Type B pancreatic cell (in vitro differentiated cells): ENCODE data around the gene SYNM. TPM values are rescaled to one million over a fixed set of nuclear protein-coding genes. Genes with fewer than 3 reads are reported as not detected.

ENCODE experiments used
- DNase-seq: peaks from one replicate; pipeline ENCODE4 v3.0.0; 2021; ENCODE audit warnings: mixed read lengths; ENCODE audit not compliant: unreplicated experiment; ENCODE audit errors: extremely low spot score
- H3K27ac Mint-ChIP-seq: 2 replicates; pipeline ENCODE4 v1.8.0; 2021; ENCODE audit warnings: mild to moderate bottlenecking, mixed read lengths
- H3K27me3 Mint-ChIP-seq: 2 replicates; pipeline ENCODE4 v1.8.0; 2021; ENCODE audit warnings: mixed read lengths
- H3K36me3 Mint-ChIP-seq: 2 replicates; pipeline ENCODE4 v1.8.0; 2021; ENCODE audit warnings: mixed read lengths
- H3K4me1 Mint-ChIP-seq: one replicate; pipeline ENCODE4 v1.8.0; 2021; ENCODE audit warnings: mixed read lengths; ENCODE audit not compliant: unreplicated experiment
- H3K4me3 Mint-ChIP-seq: 2 replicates; pipeline ENCODE4 v1.8.0; 2021; ENCODE audit warnings: mild to moderate bottlenecking, mixed read lengths
- H3K9me3 Mint-ChIP-seq: 2 replicates; pipeline ENCODE4 v1.8.0; 2021; ENCODE audit warnings: mixed read lengths
- total RNA-seq: library from RNA; stranded (reverse); gene quantifications from 2 replicates; pipeline ENCODE4 v1.2.1, GENCODE V29; 2021; ENCODE audit warnings: low replicate concordance
- TF ChIP-seq, protein P1 (sequence below): fragments of 200-600 bp; sonication (generic); conservative IDR thresholded peaks from 2 replicates; pipeline ENCODE4 v1.5.0; 2021; ENCODE audit warnings: antibody characterized with exemption, mild to moderate bottlenecking

The SYNM gene
- total RNA-seq, 1 donor from 2014 or later: 4.1 TPM

- Mint-ChIP-seq H3K9me3 (peaks cover 4% of the 10 kb centered on the region), H3K27me3 (no peaks in the 10 kb centered on the region), H3K27ac (no peak overlapping the region), H3K4me3 (no peak overlapping the region), H3K36me3 (peaks cover 22% of the 10 kb centered on the region), H3K4me1 (peaks cover 20% of the 10 kb centered on the region)
- no peak for DNase-seq
- TF ChIP-seq, protein P1, sequence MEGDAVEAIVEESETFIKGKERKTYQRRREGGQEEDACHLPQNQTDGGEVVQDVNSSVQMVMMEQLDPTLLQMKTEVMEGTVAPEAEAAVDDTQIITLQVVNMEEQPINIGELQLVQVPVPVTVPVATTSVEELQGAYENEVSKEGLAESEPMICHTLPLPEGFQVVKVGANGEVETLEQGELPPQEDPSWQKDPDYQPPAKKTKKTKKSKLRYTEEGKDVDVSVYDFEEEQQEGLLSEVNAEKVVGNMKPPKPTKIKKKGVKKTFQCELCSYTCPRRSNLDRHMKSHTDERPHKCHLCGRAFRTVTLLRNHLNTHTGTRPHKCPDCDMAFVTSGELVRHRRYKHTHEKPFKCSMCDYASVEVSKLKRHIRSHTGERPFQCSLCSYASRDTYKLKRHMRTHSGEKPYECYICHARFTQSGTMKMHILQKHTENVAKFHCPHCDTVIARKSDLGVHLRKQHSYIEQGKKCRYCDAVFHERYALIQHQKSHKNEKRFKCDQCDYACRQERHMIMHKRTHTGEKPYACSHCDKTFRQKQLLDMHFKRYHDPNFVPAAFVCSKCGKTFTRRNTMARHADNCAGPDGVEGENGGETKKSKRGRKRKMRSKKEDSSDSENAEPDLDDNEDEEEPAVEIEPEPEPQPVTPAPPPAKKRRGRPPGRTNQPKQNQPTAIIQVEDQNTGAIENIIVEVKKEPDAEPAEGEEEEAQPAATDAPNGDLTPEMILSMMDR: no peak
Observed at GRCh38 chr15:99129644-99130043, 24.8 kb downstream of the SYNM start.

GRCh38 chr15:99130314-99130713 lies 25.4 kb downstream of the SYNM start:
- Mint-ChIP-seq H3K9me3 (peaks cover 4% of the 10 kb centered on the region), H3K4me3 (no peak overlapping the region), H3K4me1 (peaks cover 24% of the 10 kb centered on the region), H3K27ac (no peak overlapping the region), H3K36me3 (peaks cover 23% of the 10 kb centered on the region), H3K27me3 (no peaks in the 10 kb centered on the region)
- no peak for DNase-seq
- TF ChIP-seq, protein P1: no peak

DNA sequence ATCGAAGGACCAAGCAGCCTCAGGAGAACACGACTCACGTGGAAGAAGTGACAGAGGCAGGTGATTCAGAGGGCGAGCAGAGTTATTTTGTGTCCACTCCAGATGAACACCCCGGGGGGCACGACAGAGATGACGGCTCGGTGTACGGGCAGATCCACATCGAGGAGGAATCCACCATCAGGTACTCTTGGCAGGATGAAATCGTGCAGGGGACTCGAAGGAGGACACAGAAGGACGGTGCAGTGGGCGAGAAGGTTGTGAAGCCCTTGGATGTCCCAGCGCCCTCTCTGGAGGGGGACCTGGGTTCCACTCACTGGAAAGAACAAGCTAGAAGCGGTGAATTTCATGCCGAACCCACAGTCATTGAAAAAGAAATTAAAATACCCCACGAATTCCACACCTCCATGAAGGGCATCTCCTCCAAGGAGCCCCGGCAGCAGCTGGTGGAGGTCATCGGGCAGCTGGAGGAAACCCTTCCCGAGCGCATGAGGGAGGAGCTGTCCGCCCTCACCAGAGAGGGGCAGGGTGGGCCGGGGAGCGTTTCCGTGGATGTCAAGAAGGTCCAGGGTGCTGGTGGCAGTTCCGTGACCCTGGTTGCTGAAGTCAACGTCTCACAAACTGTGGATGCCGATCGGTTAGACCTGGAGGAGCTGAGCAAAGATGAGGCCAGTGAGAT lies 26.0 kb downstream of the SYNM start:
- TF ChIP-seq, protein P1: no peak
- Mint-ChIP-seq H3K27ac (no peak overlapping the region), H3K27me3 (no peaks in the 10 kb centered on the region), H3K36me3 (peaks cover 27% of the 10 kb centered on the region), H3K4me3 (no peak overlapping the region), H3K4me1 (peaks cover 27% of the 10 kb centered on the region), H3K9me3 (peaks cover 4% of the 10 kb centered on the region)
- no peak for DNase-seq

- TF ChIP-seq, protein P1: no peak
- peaks cover 4% of the 10 kb centered on the region for H3K9me3 Mint-ChIP-seq
Observed at GRCh38 chr15:99131441-99132023, 26.7 kb downstream of the SYNM start.

GRCh38 chr15:99132122-99132521 lies 27.2 kb downstream of the SYNM start:
- Mint-ChIP-seq H3K36me3 (peaks cover 30% of the 10 kb centered on the region), H3K4me1 (peaks cover 20% of the 10 kb centered on the region), H3K27me3 (no peaks in the 10 kb centered on the region), H3K4me3 (no peak overlapping the region), H3K27ac (no peak overlapping the region), H3K9me3 (peaks cover 4% of the 10 kb centered on the region)
- TF ChIP-seq, protein P1: no peak
- no peak for DNase-seq

More at GRCh38 chr15:99131441-99132023, 26.7 kb downstream of the SYNM start:
- peak; percentile 63 for DNase-seq
- Mint-ChIP-seq H3K4me3 (no peak overlapping the region), H3K27me3 (no peaks in the 10 kb centered on the region), H3K36me3 (peaks cover 29% of the 10 kb centered on the region), H3K27ac (no peak overlapping the region), H3K4me1 (peaks cover 21% of the 10 kb centered on the region)
